Motor neuron (in vitro differentiated cells): ENCODE data around the gene LILRB2. TPM values are rescaled to one million over a fixed set of nuclear protein-coding genes. Genes with fewer than 3 reads are reported as not detected.

ENCODE experiments used
- ATAC-seq, 8 experiments: fragments of 200-7000 bp; cut with Tn5 transposase; replicated peaks in 6 of 8; 2 replicates each; pipeline ENCODE4 v1.8.0; 2021; ENCODE audit warnings: mild to moderate bottlenecking in 8 of 8, moderate library complexity in 8 of 8
- H3K27ac ChIP-seq, 2 donors: fragments of 250-450 bp; sonication (Bioruptor Pico); 2 replicates each; pipeline ENCODE4 v1.9.0; 2021; ENCODE audit warnings: antibody characterized with exemption in 2 of 2, mild to moderate bottlenecking in 2 of 2, moderate library complexity in 1 of 2
- H3K4me1 ChIP-seq, 2 donors: fragments of 250-450 bp; sonication (Bioruptor Pico); replicated peaks in 1 of 2; 2 replicates each; pipeline ENCODE4 v1.6.1; 2021; ENCODE audit warnings: antibody characterized with exemption in 2 of 2, mild to moderate bottlenecking in 2 of 2, moderate library complexity in 1 of 2
- H3K4me3 ChIP-seq, 5 donors: fragments of 250-450 bp; sonication (Bioruptor Pico); 2 replicates each; pipeline ENCODE4 v1.9.0; 2021; ENCODE audit warnings: antibody characterized with exemption in 5 of 5, mild to moderate bottlenecking in 5 of 5, moderate library complexity in 4 of 5
- WGBS, 10 experiments: fragments of 450-650 bp; shearing (Covaris generic); methylation state at CpG; one replicate each; pipeline ENCODE4 v1.0.0; 2022; 5-methylcytosine and 5-hydroxymethylcytosine counted together
- in situ Hi-C, 9 experiments: fragments of 400-800 bp; cut with MboI; loops; one replicate each; pipeline ENCODE4 v1.15.0; 2021; ENCODE audit warnings: low sequenced_read_pairs in 9 of 9, low pct_unique_long_range_greater_than_20kb in 2 of 9; ENCODE audit not compliant: unreplicated experiment in 9 of 9
- total RNA-seq, 8 experiments: library from RNA; unstranded; fragments of 300-600 nt; gene quantifications; 2 replicates each; pipeline versions ENCODE4 v1.2.3 to v1.2.4, GENCODE V29; 2022

LILRB2 gene
- total RNA-seq, 8 experiments from 2014 or later: 0.04 to 0.57 (median 0.18) TPM; not detected in 3

GRCh38 chr19:54316746-54317107, 35.8 kb upstream of the LILRB2 start:
- ATAC-seq: peak in 5 of 8 experiments; percentile 40 to 69 (median 50)
- Histone ChIP-seq H3K4me1 (no peaks in the 10 kb centered on the region), H3K27ac (no peak overlapping the region), H3K4me3 (no peak overlapping the region)
- WGBS, 10 experiments: 18 to 61% (median 50%) methylated on average over 1 to 10 of the region's 11 CpGs; no CpG with 5 or more reads in 4 of the 10 experiments
- in situ Hi-C loops: no loop called here

GRCh38 chr19:54315956-54316355, 35.0 kb upstream of the LILRB2 start:
- WGBS, 10 experiments: 43 to 90% (median 63%) methylated on average over 2 to 5 of the region's 10 CpGs; no CpG with 5 or more reads in 2 of the 10 experiments
- no peak for ATAC-seq
- no peak overlapping the region for H3K4me3 ChIP-seq
- H3K4me1 ChIP-seq: no peaks in the 10 kb centered on the region
- in situ Hi-C loops: no loop called here
- no peak overlapping the region for H3K27ac ChIP-seq

DNA sequence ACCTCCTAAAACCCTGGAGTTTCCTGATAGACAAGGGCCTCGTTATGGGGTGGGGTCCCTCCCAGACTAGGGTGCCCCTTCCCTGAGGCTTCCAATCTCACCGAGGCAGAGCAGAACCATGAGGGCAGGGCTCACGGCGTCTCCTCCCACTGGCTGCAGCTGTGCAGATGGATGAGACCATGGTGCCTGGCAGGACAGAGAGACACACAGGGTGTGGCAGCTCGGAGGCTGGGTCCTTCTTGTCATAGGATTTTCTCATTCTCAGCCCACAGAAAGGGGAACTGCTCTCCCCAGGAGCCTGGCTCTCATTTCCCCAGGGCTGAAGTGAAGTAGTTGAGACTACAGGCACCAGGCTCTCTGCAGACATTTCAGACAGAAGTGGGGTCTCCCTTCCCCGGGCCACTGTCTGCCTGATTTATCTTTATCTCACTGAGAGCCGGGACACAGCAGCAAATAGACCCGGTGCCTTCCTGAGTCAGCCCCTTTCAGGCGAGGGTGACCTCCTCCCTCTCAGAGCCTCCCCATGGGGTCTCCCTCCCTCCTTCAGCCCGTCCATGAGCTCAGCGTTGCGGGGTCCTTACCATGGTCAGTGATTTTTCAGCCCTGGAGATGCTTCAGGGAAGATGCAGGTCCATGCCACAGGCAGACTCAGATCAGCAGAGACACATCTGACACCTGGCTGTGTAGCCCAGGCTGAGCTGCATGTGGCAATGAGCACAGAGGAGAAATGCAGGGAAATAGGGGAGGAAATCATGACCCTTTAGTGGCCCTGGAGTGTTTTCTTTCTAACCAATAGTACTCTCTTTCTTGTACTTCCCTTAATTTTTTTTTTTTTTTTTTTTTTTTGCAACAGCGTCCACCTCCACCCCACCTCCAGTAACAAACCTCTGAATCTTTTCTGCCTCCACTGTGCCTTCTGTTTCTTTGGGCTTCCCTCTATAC, 31.8 kb upstream of the LILRB2 start, which contains the start of gene LILRA5:
Gene LILRA5 (minus strand): TSS at position 731 of the 942 bp plus-strand sequence. CDS start 147 bp downstream, at position 584.
- ATAC-seq: peak in 4 of 8 experiments; percentile 39 to 62 (median 54)
- no peak within 1 kb of the TSS for H3K4me3 ChIP-seq
- in situ Hi-C loops: no loop called here
- 8 to 75% (median 38%) methylated on average over 1 to 10 of the region's 13 CpGs; no CpG with 5 or more reads in 3 of the 10 experiments for WGBS, 10 experiments
- no peak within 1 kb of the TSS for H3K27ac ChIP-seq
- H3K4me1 ChIP-seq: no peaks in the 10 kb centered on the region

DNA sequence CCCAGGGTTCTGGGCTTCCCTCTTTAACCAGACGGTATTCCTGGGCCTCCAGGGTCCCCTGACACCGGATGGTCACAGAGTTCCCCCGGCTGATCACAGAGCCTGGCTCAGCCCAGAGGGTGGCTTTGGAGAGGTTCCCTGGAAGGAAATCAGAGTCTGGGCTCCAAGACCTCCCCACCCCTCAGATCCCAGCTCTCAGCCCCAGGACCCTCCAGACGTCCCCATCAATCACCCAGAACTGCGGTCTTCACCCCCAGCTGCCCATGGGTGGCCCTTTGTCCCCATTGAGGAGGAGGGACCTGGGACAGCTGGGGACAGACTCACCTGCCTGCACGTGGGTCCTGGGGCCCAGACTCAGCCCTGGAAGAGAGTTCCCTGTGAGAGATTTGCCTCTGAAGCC, 31.1 kb upstream of the LILRB2 start:
- in situ Hi-C loops: no loop called here
- WGBS, 10 experiments: 0 to 60% (median 17%) methylated on average over 1 to 2 of the region's 6 CpGs; no CpG with 5 or more reads in 7 of the 10 experiments
- no peak for ATAC-seq
- no peaks in the 10 kb centered on the region for H3K4me1 ChIP-seq
- no peak overlapping the region for H3K27ac ChIP-seq
- H3K4me3 ChIP-seq: no peak overlapping the region

- in situ Hi-C loops: no loop called here
- H3K4me3 ChIP-seq: no peak overlapping the region
- 0 to 80% (median 60%) methylated on average over 1 to 2 of the region's 5 CpGs; no CpG with 5 or more reads in 7 of the 10 experiments for WGBS, 10 experiments
- ATAC-seq: no peak
- no peaks in the 10 kb centered on the region for H3K4me1 ChIP-seq
- no peak overlapping the region for H3K27ac ChIP-seq
These were observed 30.6 kb upstream of the LILRB2 start for GRCh38 chr19:54311486-54311885.

- no peak overlapping the region for H3K27ac ChIP-seq
- 0 to 80% (median 40%) methylated on average over 1 to 2 of the region's 5 CpGs; no CpG with 5 or more reads in 6 of the 10 experiments for WGBS, 10 experiments
- H3K4me1 ChIP-seq: no peaks in the 10 kb centered on the region
- no peak for ATAC-seq
- H3K4me3 ChIP-seq: no peak overlapping the region
- in situ Hi-C loops: no loop called here
These were observed 29.6 kb upstream of the LILRB2 start for GRCh38 chr19:54310543-54310942.

DNA sequence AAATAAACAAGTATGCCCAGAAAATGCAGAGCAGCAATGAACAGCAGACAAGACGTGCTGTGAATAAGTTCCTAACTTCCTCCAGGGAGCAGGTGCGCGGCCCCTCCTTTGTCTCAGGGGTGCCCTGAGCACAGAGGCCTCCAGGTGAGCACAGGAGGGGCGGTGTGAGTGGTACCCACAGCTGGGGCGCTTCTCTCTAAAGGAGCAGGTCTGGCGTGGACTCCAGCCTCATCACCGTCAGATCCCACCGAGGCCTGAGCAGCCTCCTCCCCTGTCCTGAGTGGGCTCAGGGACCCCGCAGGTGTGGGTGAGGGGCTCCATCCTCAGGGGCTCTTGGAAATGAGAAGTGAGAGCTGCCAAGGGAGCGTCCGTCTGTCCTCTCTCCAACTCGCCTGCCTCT, 28.9 kb upstream of the LILRB2 start:
- WGBS, 10 experiments: 0 to 77% (median 20%) methylated on average over 1 to 11 of the region's 12 CpGs; no CpG with 5 or more reads in 1 of the 10 experiments

GRCh38 chr19:54307389-54308020, 26.6 kb upstream of the LILRB2 start:
- WGBS, 10 experiments: 0 to 94% (median 71%) methylated on average over 1 to 5 of the region's 5 CpGs
- ATAC-seq: no peak
- in situ Hi-C loops: no loop called here

More for the DNA sequence above, 28.9 kb upstream of the LILRB2 start:
- in situ Hi-C loops: no loop called here
- Histone ChIP-seq H3K4me1 (no peaks in the 10 kb centered on the region), H3K4me3 (no peak overlapping the region), H3K27ac (no peak overlapping the region)
- ATAC-seq: no peak

DNA sequence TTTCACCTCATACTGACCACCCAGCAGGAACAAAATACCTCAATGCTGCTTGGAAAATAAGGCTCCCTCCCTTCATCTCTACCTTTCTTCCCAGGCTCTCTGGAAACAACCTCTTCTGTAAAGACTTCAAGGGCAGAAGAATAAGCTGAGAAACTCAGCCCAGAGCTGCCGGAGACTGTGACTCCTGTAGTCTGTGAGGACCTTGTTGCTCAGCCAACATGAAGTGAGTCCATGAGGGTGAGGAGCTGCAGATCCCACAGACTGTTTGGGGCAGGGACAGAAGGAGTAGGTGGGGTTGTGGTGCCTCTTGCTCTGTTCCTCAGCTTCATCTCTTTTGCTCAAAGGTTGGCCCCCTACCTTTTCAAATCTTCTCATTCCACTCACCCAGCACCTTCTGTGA, 24.2 kb upstream of the LILRB2 start:
- no peak overlapping the region for H3K27ac ChIP-seq
- H3K4me3 ChIP-seq: no peak overlapping the region
- in situ Hi-C loops: no loop called here
- ATAC-seq: no peak
- no peaks in the 10 kb centered on the region for H3K4me1 ChIP-seq
- 0 to 83% (median 53%) methylated on average over 1 of the region's 1 CpG; no CpG with 5 or more reads in 6 of the 10 experiments for WGBS, 10 experiments

More at GRCh38 chr19:54307389-54308020, 26.6 kb upstream of the LILRB2 start:
- H3K4me3 ChIP-seq: no peak overlapping the region
- no peak overlapping the region for H3K27ac ChIP-seq
- H3K4me1 ChIP-seq: no peaks in the 10 kb centered on the region

DNA sequence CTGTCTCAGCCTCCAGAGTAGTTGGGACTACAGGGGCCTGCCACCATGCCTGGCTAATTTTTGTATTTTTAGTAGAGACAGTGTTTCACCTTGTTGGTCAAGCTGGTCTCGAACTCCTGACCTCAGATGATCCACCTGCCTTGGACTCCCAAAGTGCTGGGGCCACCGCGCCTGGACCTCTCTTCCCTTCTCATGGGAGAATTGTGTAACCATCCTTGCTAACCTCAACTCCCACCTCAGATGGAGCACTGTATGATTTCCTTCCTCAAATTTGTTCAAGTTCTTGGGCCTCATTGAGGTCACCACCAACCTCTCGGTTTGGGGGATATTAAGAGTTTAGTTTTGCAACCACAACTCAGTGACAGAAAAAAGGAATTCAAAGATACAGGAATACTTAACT, 21.3 kb upstream of the LILRB2 start:
- in situ Hi-C loops: no loop called here
- no peak for ATAC-seq
- no peak overlapping the region for H3K27ac ChIP-seq
- 0 to 100% (median 73%) methylated on average over 1 to 4 of the region's 4 CpGs; no CpG with 5 or more reads in 3 of the 10 experiments for WGBS, 10 experiments
- H3K4me3 ChIP-seq: no peak overlapping the region
- H3K4me1 ChIP-seq: no peaks in the 10 kb centered on the region

- ATAC-seq: no peak
- in situ Hi-C loops: no loop called here
These were observed 18.6 kb upstream of the LILRB2 start for GRCh38 chr19:54299515-54299914.

DNA sequence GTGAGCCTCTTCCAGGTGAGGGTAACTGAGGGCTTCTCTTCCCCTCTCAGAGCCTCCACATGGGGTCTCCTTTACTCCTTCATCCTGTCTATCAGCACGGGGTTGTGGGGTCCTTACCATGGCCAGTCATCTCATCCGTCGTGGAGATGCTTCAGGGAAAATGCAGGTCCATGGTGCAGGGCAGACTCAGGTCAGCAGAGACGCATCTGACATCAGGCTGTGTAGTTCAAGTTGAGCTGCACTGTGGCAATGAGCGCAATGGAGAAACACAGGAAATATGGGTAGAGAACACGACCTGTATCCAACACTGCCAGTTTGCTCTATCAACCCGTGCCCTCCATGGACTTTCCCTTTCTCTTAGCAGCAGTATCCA, 18.2 kb upstream of the LILRB2 start:
- no peak overlapping the region for H3K4me3 ChIP-seq
- 0 to 93% (median 51%) methylated on average over 1 to 5 of the region's 7 CpGs; no CpG with 5 or more reads in 3 of the 10 experiments for WGBS, 10 experiments
- no peak for ATAC-seq
- in situ Hi-C loops: no loop called here
- H3K4me1 ChIP-seq: no peaks in the 10 kb centered on the region
- H3K27ac ChIP-seq: no peak overlapping the region

More at GRCh38 chr19:54299515-54299914, 18.6 kb upstream of the LILRB2 start:
- Histone ChIP-seq H3K4me1 (no peaks in the 10 kb centered on the region), H3K27ac (no peak overlapping the region), H3K4me3 (no peak overlapping the region)
- 26 to 30% methylated on average over 2 to 4 of the region's 5 CpGs; no CpG with 5 or more reads in 8 of the 10 experiments for WGBS, 10 experiments
